Activated B cell treated with CpG ODN at 0.5 μM for 24 hours (primary cell): ENCODE results near the gene HEBP1. TPM values are rescaled to one million over a fixed set of nuclear protein-coding genes. Genes with fewer than 3 reads are reported as not detected.

Experiments used
- ATAC-seq: fragments of 200-7000 bp; cut with Tn5 transposase; one replicate; pipeline ENCODE4 v1.10.0; 2021; ENCODE audit warnings: low read depth, mild to moderate bottlenecking, moderate library complexity
- CTCF ChIA-PET: fragments of 350-600 bp; sonication (Branson Sonifier 250); formaldehyde crosslinking; loops from one replicate; lab custom pipeline; 2021; ENCODE audit warnings: antibody characterized with exemption; lab: Charles Lee
- POLR2A ChIA-PET: fragments of 350-600 bp; sonication (Branson Sonifier 250); formaldehyde crosslinking; loops from one replicate; lab custom pipeline; 2021; ENCODE audit warnings: antibody characterized with exemption; lab: Charles Lee
- DNase-seq: peaks from one replicate; pipeline ENCODE4 v3.0.0; 2022
- H3K27ac Mint-ChIP-seq: one replicate; pipeline ENCODE4 v1.8.0; 2020; ENCODE audit warnings: mixed read lengths
- H3K27me3 Mint-ChIP-seq: one replicate; pipeline ENCODE4 v1.8.0; 2021; ENCODE audit warnings: mixed read lengths
- H3K36me3 Mint-ChIP-seq: one replicate; pipeline ENCODE4 v1.8.0; 2021; ENCODE audit warnings: low read depth, mixed read lengths
- H3K4me1 Mint-ChIP-seq: one replicate; pipeline ENCODE4 v1.8.0; 2021; ENCODE audit warnings: mixed read lengths
- H3K4me3 Mint-ChIP-seq: one replicate; pipeline ENCODE4 v1.8.0; 2020; ENCODE audit warnings: mild to moderate bottlenecking, mixed read lengths
- H3K9me3 Mint-ChIP-seq: one replicate; pipeline ENCODE4 v1.8.0; 2020; ENCODE audit warnings: mixed read lengths
- intact Hi-C: fragments of 100-400 bp; cut with micrococcal nuclease; formaldehyde crosslinking; loops from one replicate; pipeline ENCODE4 v1.15.1; 2024
- total RNA-seq: library from RNA; stranded (reverse); gene quantifications from 2 replicates; pipeline ENCODE4 v1.2.3, GENCODE V29; 2022
- TF ChIP-seq, protein P1 (sequence below): fragments of 200-600 bp; IDR thresholded peaks from one replicate; pipeline ENCODE4 v1.8.0; 2022; ENCODE audit warnings: antibody characterized with exemption, mild to moderate bottlenecking

HEBP1 gene
- total RNA-seq, 1 donor from 2014 or later = 12.0 TPM

- intact Hi-C loops = no loop called here
- ATAC-seq (no peak), DNase-seq (no peak)
- ChIA-PET POLR2A (no interaction called here), CTCF (no interaction called here)
- Mint-ChIP-seq H3K9me3 (peaks cover 19% of the 10 kb centered on the region), H3K27ac (no peak overlapping the region), H3K4me1 (no peaks in the 10 kb centered on the region), H3K27me3 (no peaks in the 10 kb centered on the region), H3K36me3 (peaks cover 37% of the 10 kb centered on the region), H3K4me3 (no peak overlapping the region)
- TF ChIP-seq, protein P1, sequence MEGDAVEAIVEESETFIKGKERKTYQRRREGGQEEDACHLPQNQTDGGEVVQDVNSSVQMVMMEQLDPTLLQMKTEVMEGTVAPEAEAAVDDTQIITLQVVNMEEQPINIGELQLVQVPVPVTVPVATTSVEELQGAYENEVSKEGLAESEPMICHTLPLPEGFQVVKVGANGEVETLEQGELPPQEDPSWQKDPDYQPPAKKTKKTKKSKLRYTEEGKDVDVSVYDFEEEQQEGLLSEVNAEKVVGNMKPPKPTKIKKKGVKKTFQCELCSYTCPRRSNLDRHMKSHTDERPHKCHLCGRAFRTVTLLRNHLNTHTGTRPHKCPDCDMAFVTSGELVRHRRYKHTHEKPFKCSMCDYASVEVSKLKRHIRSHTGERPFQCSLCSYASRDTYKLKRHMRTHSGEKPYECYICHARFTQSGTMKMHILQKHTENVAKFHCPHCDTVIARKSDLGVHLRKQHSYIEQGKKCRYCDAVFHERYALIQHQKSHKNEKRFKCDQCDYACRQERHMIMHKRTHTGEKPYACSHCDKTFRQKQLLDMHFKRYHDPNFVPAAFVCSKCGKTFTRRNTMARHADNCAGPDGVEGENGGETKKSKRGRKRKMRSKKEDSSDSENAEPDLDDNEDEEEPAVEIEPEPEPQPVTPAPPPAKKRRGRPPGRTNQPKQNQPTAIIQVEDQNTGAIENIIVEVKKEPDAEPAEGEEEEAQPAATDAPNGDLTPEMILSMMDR = no peak
These were observed 27.0 kb downstream of the HEBP1 start for GRCh38 chr12:12973019-12973418.

GRCh38 chr12:12965836-12966235 is 34.2 kb downstream of the HEBP1 start:
- peaks cover 2% of the 10 kb centered on the region for H3K36me3 Mint-ChIP-seq
- ChIA-PET CTCF (no interaction called here), POLR2A (no interaction called here)
- ATAC-seq (no peak), DNase-seq (no peak)
- no peaks in the 10 kb centered on the region for H3K4me1 Mint-ChIP-seq
- H3K9me3 Mint-ChIP-seq = no peaks in the 10 kb centered on the region
- intact Hi-C loops = no loop called here
- H3K27ac Mint-ChIP-seq = no peak overlapping the region
- peaks cover under 1% of the 10 kb centered on the region for H3K27me3 Mint-ChIP-seq
- no peak overlapping the region for H3K4me3 Mint-ChIP-seq
- TF ChIP-seq, protein P1 = no peak

DNA sequence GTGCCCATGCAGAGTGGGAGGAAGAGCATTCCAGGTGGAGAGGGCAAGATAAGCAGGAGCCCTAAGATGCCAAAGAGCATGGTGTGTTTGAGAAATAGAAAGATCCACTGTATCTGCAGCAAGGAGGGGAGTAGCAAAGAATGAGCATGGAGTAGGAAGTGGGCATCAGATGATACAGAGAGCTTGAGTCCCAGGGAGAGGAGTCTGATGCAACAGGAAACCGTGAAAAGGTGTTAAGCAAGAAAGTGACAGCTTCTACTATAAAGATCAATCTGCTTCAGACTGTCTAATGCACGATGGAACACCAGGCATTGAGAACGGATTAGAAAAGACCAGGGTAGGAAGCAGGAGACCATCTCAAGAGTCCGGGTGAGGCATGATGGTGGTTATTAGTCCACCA is 35.8 kb downstream of the HEBP1 start:
- ChIA-PET POLR2A (no interaction called here), CTCF (no interaction called here)
- DNase-seq (no peak), ATAC-seq (no peak)
- intact Hi-C loops = no loop called here
- H3K27me3 Mint-ChIP-seq = peaks cover 2% of the 10 kb centered on the region
- TF ChIP-seq, protein P1 = no peak
- no peaks in the 10 kb centered on the region for H3K4me1 Mint-ChIP-seq
- no peak overlapping the region for H3K27ac Mint-ChIP-seq
- peaks cover 2% of the 10 kb centered on the region for H3K36me3 Mint-ChIP-seq
- no peaks in the 10 kb centered on the region for H3K9me3 Mint-ChIP-seq
- H3K4me3 Mint-ChIP-seq = no peak overlapping the region

DNA sequence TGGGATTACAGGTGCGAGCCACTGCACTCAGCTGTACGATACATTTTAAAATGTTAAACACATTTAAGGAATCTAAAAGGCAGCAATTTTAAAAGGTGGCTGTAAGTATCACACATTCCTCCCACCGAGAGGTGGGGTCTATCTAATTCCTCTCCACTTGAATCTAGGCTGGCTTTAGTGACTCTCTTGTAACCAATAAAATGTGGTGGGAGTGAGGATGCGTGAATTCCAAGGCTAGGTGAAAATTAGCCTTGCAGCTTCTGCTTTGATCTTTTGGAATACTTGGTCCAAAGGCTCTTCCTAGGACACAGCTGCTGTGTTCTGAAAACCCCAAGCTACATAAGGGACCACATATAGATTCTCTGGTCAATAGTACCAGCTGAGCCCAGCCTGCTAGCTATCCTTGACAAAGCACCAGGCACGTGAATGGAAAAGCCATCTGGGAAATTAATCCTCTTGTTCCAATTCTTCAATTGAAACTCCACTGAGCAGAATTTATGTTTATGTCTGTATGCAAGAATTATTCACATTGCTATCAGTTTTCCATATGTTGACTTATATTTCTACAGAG is 39.3 kb downstream of the HEBP1 start:
- H3K27ac Mint-ChIP-seq = no peak overlapping the region
- H3K9me3 Mint-ChIP-seq = no peaks in the 10 kb centered on the region

GRCh38 chr12:12958886-12959285 is 41.2 kb downstream of the HEBP1 start:
- intact Hi-C loops = no loop called here
- Mint-ChIP-seq H3K4me1 (no peaks in the 10 kb centered on the region), H3K27ac (no peak overlapping the region), H3K27me3 (peaks cover 4% of the 10 kb centered on the region), H3K4me3 (no peak overlapping the region), H3K36me3 (no peaks in the 10 kb centered on the region), H3K9me3 (no peaks in the 10 kb centered on the region)
- TF ChIP-seq, protein P1 = no peak
- ChIA-PET CTCF (no interaction called here), POLR2A (no interaction called here)
- DNase-seq = no peak
- no peak for ATAC-seq

More for the DNA sequence above, 39.3 kb downstream of the HEBP1 start:
- CTCF ChIA-PET = interaction anchor here (1.8 kb wide), 1 partner anchor 45 kb away, joined by 5 read pairs; no protein-coding TSS in a partner anchor
- H3K4me1 Mint-ChIP-seq = no peaks in the 10 kb centered on the region
- TF ChIP-seq, protein P1 = no peak
- DNase-seq (no peak), ATAC-seq (no peak)
- H3K27me3 Mint-ChIP-seq = peaks cover 4% of the 10 kb centered on the region
- no peak overlapping the region for H3K4me3 Mint-ChIP-seq
- no peaks in the 10 kb centered on the region for H3K36me3 Mint-ChIP-seq
- POLR2A ChIA-PET = no interaction called here
- intact Hi-C loops = no loop called here
